Measurements from ENCODE around the gene CACNA2D3.

DNA sequence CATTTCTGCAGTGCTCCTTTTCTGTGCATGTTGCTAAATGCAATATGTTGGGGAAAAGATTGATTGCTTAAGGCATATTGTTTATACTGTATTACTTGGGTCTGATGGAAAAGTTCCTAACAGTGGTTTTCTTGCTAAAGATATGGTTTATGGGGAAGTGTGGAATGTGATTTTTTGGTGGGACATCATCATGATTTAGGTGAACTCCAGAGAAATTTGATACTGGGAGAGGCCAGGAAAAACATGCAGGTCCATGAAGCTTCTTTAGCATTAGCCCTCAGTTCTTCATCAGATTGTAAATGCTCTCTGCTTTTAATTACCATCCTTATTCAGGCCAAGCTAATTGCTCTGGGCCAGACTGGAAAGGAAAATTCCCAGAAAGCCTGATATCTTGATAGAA, 658.0 kb downstream of the CACNA2D3 start:
- TF ChIP-seq CTCF (IDR thresholded peaks at IDR 0.05; ENCODE audit: insufficient read depth, low read length, poor library complexity, severe bottlenecking), result no peak
- TF ChIP-seq EZH2phosphoT487 (conservative IDR thresholded peaks at IDR 0.05; ENCODE audit: low read length), result no peak

All from SU-DHL-6 (cell line).